Measurements from ENCODE around the gene AKAP3.

The AKAP3 gene

GRCh38 chr12:4648501-4649357 lies at the start of gene AKAP3, which contains the start of gene NDUFA9:
Gene AKAP3, minus strand, starts transcription at chr12:4649051. Its CDS starts 10,855 bp downstream, at chr12:4638196.
Gene NDUFA9, plus strand, starts transcription at chr12:4649114. Its CDS starts 13 bp downstream, at chr12:4649127.
- DNase-seq: peak; percentile 84

- DNase-seq: no peak
These were observed 41.9 kb upstream of the AKAP3 start for GRCh38 chr12:4690760-4691159.

GRCh38 chr12:4685317-4685716 lies 36.5 kb upstream of the AKAP3 start:
- no peak for DNase-seq

- DNase-seq: no peak
These were observed 32.9 kb upstream of the AKAP3 start for GRCh38 chr12:4681732-4682131.

GRCh38 chr12:4679711-4680110 lies 30.9 kb upstream of the AKAP3 start:
- no peak for DNase-seq

- DNase-seq: peak; percentile 55
These were observed 16.4 kb upstream of the AKAP3 start for GRCh38 chr12:4665236-4665635.

GRCh38 chr12:4663971-4664505 lies 15.2 kb upstream of the AKAP3 start:
- DNase-seq: peak; percentile 94

- no peak for DNase-seq
These were observed 4.8 kb upstream of the AKAP3 start for GRCh38 chr12:4653691-4654090.

- no peak for DNase-seq
These were observed 4.4 kb upstream of the AKAP3 start for GRCh38 chr12:4653257-4653656.

GRCh38 chr12:4649358-4649661 lies 459 bp upstream of the AKAP3 start:
- DNase-seq: no peak

- no peak for DNase-seq
These were observed 749 bp downstream of the AKAP3 start for GRCh38 chr12:4648104-4648500.

- DNase-seq: no peak
These were observed 3.8 kb downstream of the AKAP3 start for GRCh38 chr12:4645023-4645422.

GRCh38 chr12:4643747-4644146 lies 5.1 kb downstream of the AKAP3 start:
- DNase-seq: no peak

GRCh38 chr12:4630262-4630661 lies 18.6 kb downstream of the AKAP3 start:
- DNase-seq: no peak

- DNase-seq: no peak
These were observed 20.4 kb downstream of the AKAP3 start for GRCh38 chr12:4628406-4628805.

GRCh38 chr12:4626543-4626942 lies 22.3 kb downstream of the AKAP3 start:
- no peak for DNase-seq

- DNase-seq: no peak
These were observed 27.3 kb downstream of the AKAP3 start for GRCh38 chr12:4621511-4621910.

- no peak for DNase-seq
These were observed 33.2 kb downstream of the AKAP3 start for GRCh38 chr12:4615667-4616066.

GRCh38 chr12:4610481-4610880 lies 38.4 kb downstream of the AKAP3 start:
- DNase-seq: no peak

GRCh38 chr12:4609071-4609470 lies 39.8 kb downstream of the AKAP3 start:
- peak; percentile 1 for DNase-seq

GRCh38 chr12:4607056-4607455 lies 41.8 kb downstream of the AKAP3 start:
- no peak for DNase-seq

- peak; percentile 89 for DNase-seq
These were observed 44.1 kb downstream of the AKAP3 start for GRCh38 chr12:4604684-4605193.

- no peak for DNase-seq
These were observed 44.9 kb downstream of the AKAP3 start for GRCh38 chr12:4603946-4604345.

- DNase-seq: no peak
These were observed 45.4 kb downstream of the AKAP3 start for GRCh38 chr12:4603421-4603820.

- DNase-seq: no peak
These were observed 53.0 kb downstream of the AKAP3 start for GRCh38 chr12:4595881-4596280.
